H1 (cell line): Measurements from ENCODE around the gene CHD5. TPM values are rescaled to one million over a fixed set of nuclear protein-coding genes. Genes with fewer than 3 reads are reported as not detected.

Source experiments
- CTCF ChIA-PET: fragments of 300-600 bp; sonication (Branson Sonifier 250); formaldehyde crosslinking; loops from one replicate; lab custom pipeline; 2021; ENCODE audit not compliant: partially characterized antibody; lab: Charles Lee
- POLR2A ChIA-PET: fragments of 300-600 bp; sonication (Branson Sonifier 250); formaldehyde crosslinking; loops from one replicate; lab custom pipeline; 2021; ENCODE audit warnings: inconsistent platforms; ENCODE audit not compliant: partially characterized antibody; lab: Charles Lee
- DNase-seq, 2 experiments: peaks; one replicate each; pipeline versions ENCODE4 v3.0.0 to v3.0.0-alpha.2; 2010 to 2022; ENCODE audit warnings: low spot score in 2 of 2, low read depth in 1 of 2, mixed read lengths in 1 of 2
- FAIRE-seq: peaks from 2 replicates; lab custom pipeline; 2011; peaks lifted over from hg19 to GRCh38; lab: Jason Lieb, UNC
- H2AFZ ChIP-seq: 2 replicates; pipeline ENCODE4 v1.8.1; 2012; ENCODE audit warnings: low read length, inconsistent platforms
- H2AK5ac ChIP-seq: 2 replicates; pipeline ENCODE4 v1.6.1; 2013; ENCODE audit warnings: low read depth, low read length
- H2BK120ac ChIP-seq: replicated peaks from 2 replicates; pipeline ENCODE3; 2013; ENCODE audit warnings: low read depth, low read length, inconsistent platforms
- H2BK12ac ChIP-seq: 2 replicates; pipeline ENCODE4 v1.6.1; 2013; ENCODE audit warnings: low read depth, low read length
- H2BK15ac ChIP-seq: 2 replicates; pipeline ENCODE4 v1.6.1; 2013; ENCODE audit warnings: low read length
- H2BK20ac ChIP-seq: 2 replicates; pipeline ENCODE4 v1.6.1; 2013; ENCODE audit warnings: low read length
- H2BK5ac ChIP-seq: 2 replicates; pipeline ENCODE4 v1.6.1; 2013; ENCODE audit warnings: low read depth, low read length
- H3K14ac ChIP-seq: 2 replicates; pipeline ENCODE4 v1.6.1; 2013; ENCODE audit warnings: inconsistent platforms; ENCODE audit not compliant: insufficient read length
- H3K18ac ChIP-seq: 2 replicates; pipeline ENCODE4 v1.6.1; 2013; ENCODE audit warnings: low read length; ENCODE audit errors: extremely low read depth
- H3K23ac ChIP-seq: 2 replicates; pipeline ENCODE4 v1.6.1; 2013; ENCODE audit warnings: inconsistent platforms; ENCODE audit not compliant: insufficient read length
- H3K23me2 ChIP-seq: 2 replicates; pipeline ENCODE4 v1.6.1; 2013; ENCODE audit warnings: low read depth, low read length
- H3K27ac ChIP-seq: 2 replicates; pipeline ENCODE4 v1.6.1; 2011; ENCODE audit warnings: low read depth, low read length, inconsistent platforms
- H3K27me3 ChIP-seq, 4 experiments: replicated peaks in 1 of 4; 1 replicate in 1 of 4; 2 replicates in 3 of 4; pipeline versions ENCODE4 v1.6.1 to v1.8.1; 2011 to 2013; ENCODE audit warnings: low read length in 3 of 4, mild to moderate bottlenecking in 3 of 4, inconsistent platforms in 2 of 4, mixed read lengths in 2 of 4, moderate library complexity in 1 of 4; ENCODE audit not compliant: control insufficient read depth in 3 of 4, insufficient read depth in 3 of 4; ENCODE audit errors: extremely low read depth in 1 of 4
- H3K36me3 ChIP-seq, 4 experiments: 2 replicates each; pipeline versions ENCODE4 v1.6.1 to v1.8.1; 2011 to 2013; ENCODE audit warnings: mild to moderate bottlenecking in 4 of 4, low read length in 3 of 4, moderate library complexity in 2 of 4, control low read depth in 1 of 4, inconsistent platforms in 1 of 4; ENCODE audit not compliant: insufficient read depth in 4 of 4, control insufficient read depth in 2 of 4
- H3K4ac ChIP-seq: replicated peaks from 2 replicates; pipeline ENCODE3; 2013; ENCODE audit warnings: low read length, low read depth, mixed read lengths, inconsistent platforms; ENCODE audit not compliant: insufficient read length
- H3K4me1 ChIP-seq, 4 experiments: replicated peaks in 1 of 4; 1 replicate in 1 of 4; 2 replicates in 3 of 4; pipeline versions ENCODE4 v1.6.1 to v1.8.1; 2011 to 2013; ENCODE audit warnings: low read length in 3 of 4, inconsistent platforms in 2 of 4, mixed read lengths in 1 of 4; ENCODE audit not compliant: insufficient read depth in 4 of 4, control insufficient read depth in 3 of 4
- H3K4me2 ChIP-seq, 2 experiments: 2 replicates each; pipeline versions ENCODE4 v1.6.1 to v1.8.1; 2011 to 2013; ENCODE audit warnings: low read depth in 2 of 2, low read length in 2 of 2, control low read depth in 1 of 2, inconsistent platforms in 1 of 2, mild to moderate bottlenecking in 1 of 2; ENCODE audit not compliant: insufficient read depth in 1 of 2
- H3K4me3 ChIP-seq, 4 experiments: fragments of 200-600, 300-600 bp in 1 of 4; sonication (generic), shearing (Covaris generic), sonication (Bioruptor Twin) in 1 of 4; 2 replicates each; pipeline versions ENCODE4 v1.5.1 to v1.8.1; 2011 to 2016; ENCODE audit warnings: low read length in 4 of 4, low read depth in 3 of 4, control low read depth in 2 of 4, inconsistent platforms in 2 of 4, mild to moderate bottlenecking in 2 of 4, mixed read lengths in 1 of 4, moderate library complexity in 1 of 4; ENCODE audit not compliant: insufficient read depth in 2 of 4; ENCODE audit errors: extremely low read depth in 1 of 4
- H3K56ac ChIP-seq: replicated peaks from 2 replicates; pipeline ENCODE3; 2013; ENCODE audit warnings: low read depth, mild to moderate bottlenecking, mixed read lengths, low read length, inconsistent platforms; ENCODE audit not compliant: insufficient read length
- H3K79me1 ChIP-seq: 2 replicates; pipeline ENCODE4 v1.6.1; 2013; ENCODE audit warnings: low read depth, low read length, control low read depth
- H3K79me2 ChIP-seq, 2 experiments: 2 replicates each; pipeline versions ENCODE4 v1.6.1 to v1.8.1; 2012 to 2013; ENCODE audit warnings: low read length in 2 of 2, mild to moderate bottlenecking in 2 of 2, inconsistent platforms in 1 of 2; ENCODE audit not compliant: insufficient read depth in 2 of 2, control insufficient read depth in 1 of 2
- H3K9ac ChIP-seq, 4 experiments: replicated peaks in 1 of 4; 1 replicate in 1 of 4; 2 replicates in 3 of 4; pipeline versions ENCODE4 v1.6.1 to v1.8.1; 2011 to 2013; ENCODE audit warnings: low read depth in 3 of 4, low read length in 3 of 4, control low read depth in 2 of 4, mild to moderate bottlenecking in 2 of 4, moderate library complexity in 2 of 4, inconsistent platforms in 1 of 4; ENCODE audit errors: extremely low read depth in 1 of 4
- H3K9me3 ChIP-seq, 2 experiments: 2 replicates each; pipeline versions ENCODE4 v1.6.1 to v1.8.1; 2012 to 2013; ENCODE audit warnings: mild to moderate bottlenecking in 2 of 2, moderate library complexity in 2 of 2, control low read depth in 1 of 2, inconsistent platforms in 1 of 2, low read depth in 1 of 2, low read length in 1 of 2, mixed read lengths in 1 of 2; ENCODE audit not compliant: insufficient read depth in 2 of 2
- H4K20me1 ChIP-seq, 2 experiments: replicated peaks in 1 of 2; 2 replicates each; pipeline versions ENCODE3 to v1.8.1; 2011 to 2013; ENCODE audit warnings: inconsistent platforms in 2 of 2, low read length in 2 of 2, mild to moderate bottlenecking in 1 of 2; ENCODE audit not compliant: insufficient read depth in 2 of 2, control insufficient read depth in 1 of 2
- H4K5ac ChIP-seq: 2 replicates; pipeline ENCODE4 v1.6.1; 2013; ENCODE audit warnings: low read length, low read depth, mixed read lengths, inconsistent platforms; ENCODE audit not compliant: insufficient read length
- H4K8ac ChIP-seq: 2 replicates; pipeline ENCODE4 v1.8.0; 2013; ENCODE audit warnings: mild to moderate bottlenecking, moderate library complexity, low read length, inconsistent platforms; ENCODE audit not compliant: insufficient read depth; ENCODE audit errors: extremely low read depth
- H4K91ac ChIP-seq: replicated peaks from 2 replicates; pipeline ENCODE3; 2013; ENCODE audit warnings: low read length, mixed read lengths, inconsistent platforms; ENCODE audit not compliant: insufficient read length
- EGR1 ChIP-seq: IDR thresholded peaks from 2 replicates; pipeline ENCODE4 v1.6.1; 2011; ENCODE audit warnings: low read depth, low read length, borderline replicate concordance
- WGBS, 2 experiments: shearing (Covaris generic) in 1 of 2; methylation state at CpG; one replicate each; pipeline versions ENCODE4 v1.1.6 to v1.1.7; 2013 to 2015; ENCODE audit warnings: low lambda C conversion rate in 2 of 2, mixed read lengths in 2 of 2, inconsistent platforms in 1 of 2, low coverage in 1 of 2, missing lambda C conversion rate in 1 of 2; ENCODE audit not compliant: insufficient replicate concordance in 2 of 2, insufficient coverage in 1 of 2, insufficient read length in 1 of 2; ENCODE audit errors: extremely low coverage in 1 of 2, missing lambda C conversion rate in 1 of 2; 5-methylcytosine and 5-hydroxymethylcytosine counted together
- polyA plus RNA-seq, 7 experiments: library from polyadenylated mRNA; depleted of rRNA in 3 of 7; stranded (reverse) in 5 of 7; unstranded in 2 of 7; fragments of >200 nt in 5 of 7; fragments of 200-250 nt in 2 of 7; gene quantifications; 1 replicate in 5 of 7; 2 replicates in 1 of 7; 4 replicates in 1 of 7; pipeline versions ENCODE4 v1.2.1 to v1.2.3, GENCODE V29; 2011 to 2013; ENCODE audit warnings: missing spikeins in 2 of 7, mixed read lengths in 2 of 7
- total RNA-seq: library from RNA; stranded (reverse); fragmentation: NEBNext Ultra II Directional; extraction: Animal tissue kit (Norgen Biotek cat#: 25700); gene quantifications from 2 replicates; pipeline ENCODE4 v1.2.1, GENCODE V29; 2021

Gene CHD5
- total and polyA plus RNA-seq, 2 of the 8 experiments (the other 6 are each of a cell fraction or from before 2014, with no cell fraction given) = 0.42 to 1.8 TPM

DNA sequence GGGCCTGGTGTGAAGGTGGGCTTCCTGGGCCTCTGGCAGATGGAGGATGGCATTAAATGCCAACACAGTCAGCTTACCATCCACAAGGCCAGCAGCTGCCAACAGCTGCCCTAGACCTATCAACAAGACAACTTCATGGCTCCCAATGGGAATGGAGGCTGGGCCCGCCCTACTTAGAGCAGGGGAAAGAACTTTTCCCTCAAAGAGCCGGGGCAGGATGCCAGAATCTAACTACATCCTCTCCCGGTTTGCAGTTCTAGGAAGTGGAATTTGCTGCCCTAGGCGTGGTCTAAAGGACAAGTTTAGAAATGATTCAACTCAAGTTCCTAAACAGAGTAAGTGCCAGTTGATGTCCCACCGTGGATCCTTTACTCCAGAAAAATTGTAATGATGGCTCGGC is 42.5 kb upstream of the CHD5 start:
- 92% methylated on average over 6 of the region's 6 CpGs; no CpG with 5 or more reads in 1 of the 2 experiments for WGBS, 2 experiments
- H3K4me2 ChIP-seq = no peak overlapping the region
- no peak overlapping the region for H4K91ac ChIP-seq
- H3K9ac ChIP-seq = no peak overlapping the region
- H3K27me3 ChIP-seq = no peaks in the 10 kb centered on the region
- no peak overlapping the region for H4K8ac ChIP-seq
- H2AK5ac ChIP-seq = no peak overlapping the region
- H3K79me2 ChIP-seq = 0 out of 4 replicates have a peak, but pooled peaks cover 0 to 2% of the 10 kb centered on the region in 2 experiments
- H2BK20ac ChIP-seq = no peak overlapping the region
- H3K79me1 ChIP-seq = peaks cover 5% of the 10 kb centered on the region
- H2AFZ ChIP-seq = no peak overlapping the region
- H3K9me3 ChIP-seq = no peaks in the 10 kb centered on the region
- ChIA-PET POLR2A (interaction anchor here (1.6 to 5.1 kb wide), 5 partner anchors 8 to 20 kb away, joined by 5 to 28 read pairs (median 8); no protein-coding TSS in a partner anchor), CTCF (interaction anchor here (1.4 to 10.4 kb wide), 4 partner anchors 13 to 24 kb away, joined by 4 to 74 read pairs (median 8); partner anchors contain the start of gene RNF207)
- H3K23me2 ChIP-seq = no peaks in the 10 kb centered on the region
- no peak overlapping the region for H2BK120ac ChIP-seq
- H4K5ac ChIP-seq = no peak overlapping the region
- H3K4me1 ChIP-seq = no peaks in the 10 kb centered on the region; a peak in 1 of 7 replicates
- no peak overlapping the region for H3K4ac ChIP-seq
- no peak overlapping the region for H2BK5ac ChIP-seq
- FAIRE-seq = no peak
- H3K36me3 ChIP-seq = peaks cover 9 to 50% (median 26%) of the 10 kb centered on the region in 4 experiments; a peak in 7 of 8 replicates
- H2BK12ac ChIP-seq = no peak overlapping the region
- no peak overlapping the region for H3K56ac ChIP-seq
- H2BK15ac ChIP-seq = no peak overlapping the region
- no peak for DNase-seq
- no peak overlapping the region for H3K27ac ChIP-seq
- peaks cover 6 to 19% of the 10 kb centered on the region in 2 experiments for H4K20me1 ChIP-seq
- no peak overlapping the region for H3K14ac ChIP-seq
- no peak overlapping the region for H3K4me3 ChIP-seq
- H3K18ac ChIP-seq = no peak overlapping the region
- H3K23ac ChIP-seq = no peak overlapping the region
- TF ChIP-seq EGR1 = no peak
